ENCODE results near the gene EMSY. TPM values are rescaled to one million over a fixed set of nuclear protein-coding genes. Genes with fewer than 3 reads are reported as not detected.

EMSY gene
- polyA plus RNA-seq, 1 donor (not counting 4 experiments of a cell fraction or from before 2014, with no cell fraction given): 11.3 TPM

GRCh38 chr11:76601724-76602123, 156.9 kb downstream of the EMSY start:
- no peaks in the 10 kb centered on the region for H3K36me3 ChIP-seq (ENCODE audit: control insufficient read depth in 2 of 2, extremely low read depth in 1 of 2, insufficient read depth in 2 of 2, low read length in 2 of 2)
- H4K20me1 ChIP-seq (ENCODE audit: control insufficient read depth, extremely low read depth, insufficient read depth, low read length): no peaks in the 10 kb centered on the region
- no peak overlapping the region for H3K9ac ChIP-seq (ENCODE audit: control insufficient read depth, extremely low read depth, insufficient read depth, low read length)
- TF ChIP-seq CTCF (optimal IDR thresholded peaks at IDR 0.05 in 1 of 3, IDR thresholded peaks at IDR 0.05 in 1 of 3, conservative IDR thresholded peaks at IDR 0.05 in 1 of 3; ENCODE audit: extremely low read depth in 1 of 3, insufficient read depth in 2 of 3, low read length in 3 of 3) (no peak), EZH2 (IDR thresholded peaks at IDR 0.05; ENCODE audit: low read length) (no peak)
- no peaks in the 10 kb centered on the region for H3K9me1 ChIP-seq (ENCODE audit: control insufficient read depth, extremely low read depth, insufficient read depth, low read length)
- no peaks in the 10 kb centered on the region for H3K9me3 ChIP-seq (ENCODE audit: control insufficient read depth, low read depth, low read length)
- no peak overlapping the region for H2AFZ ChIP-seq (ENCODE audit: control insufficient read depth, low read length)
- no peak overlapping the region for H3K4me2 ChIP-seq (ENCODE audit: control insufficient read depth, extremely low read depth, insufficient read depth, low read depth, low read length)
- no peak overlapping the region for H3K27ac ChIP-seq (ENCODE audit: control insufficient read depth, insufficient read depth, low read length)
- H3K27me3 ChIP-seq (ENCODE audit: control insufficient read depth, extremely low read depth, insufficient read depth, low read length): peaks cover 4% of the 10 kb centered on the region
- dilution Hi-C loops (cut with MboI; ENCODE audit: extremely low pct_ligation_motif_present, low sequenced_read_pairs): no loop called here
- peaks cover 3% of the 10 kb centered on the region for H3K4me1 ChIP-seq (ENCODE audit: control insufficient read depth, extremely low read depth, insufficient read depth, low read length)
- FAIRE-seq: no peak
- DNase-seq (ENCODE audit: low read depth, low spot score): no peak
- H3K79me2 ChIP-seq (ENCODE audit: control insufficient read depth, insufficient read depth, low read length): no peaks in the 10 kb centered on the region
- H3K4me3 ChIP-seq (ENCODE audit: control insufficient read depth in 2 of 3, extremely low read depth in 1 of 3, insufficient read depth in 2 of 3, low read depth in 1 of 3, low read length in 3 of 3): no peak overlapping the region

- H4K20me1 ChIP-seq (ENCODE audit: control insufficient read depth, extremely low read depth, insufficient read depth, low read length): no peaks in the 10 kb centered on the region
- no peaks in the 10 kb centered on the region for H3K79me2 ChIP-seq (ENCODE audit: control insufficient read depth, insufficient read depth, low read length)
- H3K4me3 ChIP-seq (ENCODE audit: control insufficient read depth in 2 of 3, extremely low read depth in 1 of 3, insufficient read depth in 2 of 3, low read depth in 1 of 3, low read length in 3 of 3): no peak overlapping the region
- dilution Hi-C loops (cut with MboI; ENCODE audit: extremely low pct_ligation_motif_present, low sequenced_read_pairs): no loop called here
- no peak overlapping the region for H3K4me2 ChIP-seq (ENCODE audit: control insufficient read depth, extremely low read depth, insufficient read depth, low read depth, low read length)
- peaks cover 4% of the 10 kb centered on the region for H3K27me3 ChIP-seq (ENCODE audit: control insufficient read depth, extremely low read depth, insufficient read depth, low read length)
- H3K9me3 ChIP-seq (ENCODE audit: control insufficient read depth, low read depth, low read length): no peaks in the 10 kb centered on the region
- FAIRE-seq (no peak), DNase-seq (ENCODE audit: low read depth, low spot score) (no peak)
- no peak for TF ChIP-seq EZH2 (IDR thresholded peaks at IDR 0.05; ENCODE audit: low read length)
- no peak for TF ChIP-seq CTCF (optimal IDR thresholded peaks at IDR 0.05 in 1 of 3, IDR thresholded peaks at IDR 0.05 in 1 of 3, conservative IDR thresholded peaks at IDR 0.05 in 1 of 3; ENCODE audit: extremely low read depth in 1 of 3, insufficient read depth in 2 of 3, low read length in 3 of 3)
- no peak overlapping the region for H3K9ac ChIP-seq (ENCODE audit: control insufficient read depth, extremely low read depth, insufficient read depth, low read length)
- no peaks in the 10 kb centered on the region for H3K36me3 ChIP-seq (ENCODE audit: control insufficient read depth in 2 of 2, extremely low read depth in 1 of 2, insufficient read depth in 2 of 2, low read length in 2 of 2)
- no peak overlapping the region for H3K27ac ChIP-seq (ENCODE audit: control insufficient read depth, insufficient read depth, low read length)
- H3K9me1 ChIP-seq (ENCODE audit: control insufficient read depth, extremely low read depth, insufficient read depth, low read length): no peaks in the 10 kb centered on the region
- no peak overlapping the region for H2AFZ ChIP-seq (ENCODE audit: control insufficient read depth, low read length)
- H3K4me1 ChIP-seq (ENCODE audit: control insufficient read depth, extremely low read depth, insufficient read depth, low read length): peaks cover 3% of the 10 kb centered on the region
These were observed 157.6 kb downstream of the EMSY start for GRCh38 chr11:76602431-76602861.

Small RNAs within 50 kb of the gene (small RNA-seq; reads per million reads assigned to genes)
- gene AP001189.2 (ENCODE audit: insufficient read length in 3 of 3, low read depth in 3 of 3, low replicate concordance in 1 of 3): 0 to 0.33 (median 0) reads per million in 3 experiments
- 0 reads per million in 3 experiments for gene RF00019 (ENCODE audit: insufficient read length in 3 of 3, low read depth in 3 of 3, low replicate concordance in 1 of 3)

Other genes with a start within 250 kb of the EMSY start
- gene WNT11, start 238.5 kb upstream of the EMSY start, polyA plus RNA-seq: 0.08 TPM in 1 of 3 replicates, not detected in the others
- gene THAP12, start 63.9 kb upstream of the EMSY start, polyA plus RNA-seq: 24.9 to 49.8 TPM (median 28.8 TPM) in 3 replicates
- 0.39 to 0.80 TPM (median 0.48 TPM) in 3 replicates for gene GVQW3, start 63.7 kb upstream of the EMSY start, polyA plus RNA-seq
- gene LRRC32, start 225.7 kb downstream of the EMSY start, polyA plus RNA-seq: 0.05 to 0.17 TPM in 2 of 3 replicates, not detected in the other

All from keratinocyte (primary cell).